Activated CD8-positive, alpha-beta memory T cell treated with anti-CD3 and anti-CD28 coated beads for 1 hour (primary cell): ENCODE measurements around the gene CCDC9B.

Source experiments
- DNase-seq, 2 donors: peaks; one replicate each; pipeline ENCODE4 v3.0.0-alpha.2; 2020; ENCODE audit warnings: low read depth in 1 of 2; ENCODE audit errors: extremely low read depth in 1 of 2

CCDC9B gene

GRCh38 chr15:40340740-40341400 is at the start of gene CCDC9B:
TSS of gene CCDC9B (minus strand) at chr15:40340939. CDS start at chr15:40340819, 120 bp downstream.
- DNase-seq, result no peak

DNA sequence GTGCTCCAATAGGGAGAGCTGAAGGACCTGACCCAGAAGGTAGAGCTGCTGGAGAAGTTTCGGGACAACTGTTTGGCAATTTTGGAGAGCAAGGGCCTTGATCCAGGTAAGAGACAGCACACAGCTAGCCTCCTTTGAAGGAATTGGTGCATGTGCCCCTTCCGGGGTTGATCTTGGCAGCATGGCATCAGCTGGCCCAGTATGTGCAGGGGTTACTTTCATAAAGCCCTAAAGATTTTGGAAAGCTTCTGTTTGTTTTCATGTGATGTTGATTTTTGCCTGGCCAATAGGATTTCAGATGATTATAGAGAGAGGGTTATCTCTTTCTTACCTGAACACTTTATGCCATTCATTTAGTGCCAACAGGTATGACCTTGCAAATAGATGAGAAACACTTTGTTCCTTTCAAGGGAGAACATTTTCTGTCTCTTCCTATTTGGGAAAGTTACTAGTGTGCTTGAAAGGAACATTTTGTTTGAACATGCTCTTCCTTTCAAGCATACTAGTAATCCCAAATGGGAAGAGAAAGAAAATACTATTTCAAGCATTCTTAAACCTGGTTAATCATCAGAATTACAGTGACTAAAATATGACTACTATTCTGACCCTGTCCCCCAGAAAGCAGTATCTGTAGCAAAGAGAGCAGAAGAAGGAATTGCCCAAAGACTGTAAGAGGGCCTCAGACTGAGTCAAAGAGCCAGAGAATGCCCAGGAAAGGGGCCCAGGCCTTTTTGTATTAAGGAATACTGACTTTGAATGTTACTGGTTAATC is 49.3 kb upstream of the CCDC9B start:
- no peak for DNase-seq

DNA sequence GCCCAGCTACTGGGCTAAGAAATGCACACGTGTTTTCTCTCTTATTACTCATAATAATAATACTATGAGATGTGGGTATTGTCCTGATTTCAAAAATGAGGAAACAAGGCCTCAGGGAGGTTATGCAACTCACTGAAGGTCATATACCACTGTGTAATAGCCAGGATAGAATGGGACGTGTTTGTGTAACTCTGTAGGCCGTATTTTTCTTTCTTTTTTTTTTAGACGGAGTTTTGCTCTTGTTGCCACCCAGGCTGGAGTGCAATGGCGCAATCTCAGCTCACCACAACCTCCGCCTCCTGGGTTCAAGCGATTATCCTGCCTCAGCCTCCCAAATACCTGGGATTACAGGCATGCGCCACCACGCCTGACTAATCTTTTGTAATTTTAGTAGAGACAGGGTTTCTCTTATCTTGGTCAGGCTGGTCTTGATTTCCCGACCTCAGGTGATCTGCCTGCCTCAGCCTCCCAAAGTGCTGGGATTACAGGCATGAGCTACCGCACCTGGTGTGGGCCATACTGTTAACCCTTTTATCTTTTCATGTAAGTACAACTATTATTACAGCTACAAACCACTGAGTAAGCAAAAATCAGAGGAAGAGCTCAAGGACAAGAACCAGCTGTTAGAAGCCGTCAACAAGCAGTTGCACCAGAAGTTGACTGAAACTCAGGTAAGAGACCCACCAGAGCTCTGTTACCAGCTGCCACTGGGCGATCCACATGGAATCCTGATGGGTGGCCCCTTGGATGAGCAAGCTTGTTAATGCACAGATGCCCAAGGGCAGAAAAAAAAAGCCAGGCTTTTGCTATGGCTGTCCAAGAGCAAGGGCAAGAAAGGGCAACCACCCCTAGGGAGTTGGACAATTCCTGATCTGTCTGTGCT is 48.4 kb upstream of the CCDC9B start:
- no peak for DNase-seq

- DNase-seq, result no peak
Measured at GRCh38 chr15:40386480-40386879, 45.7 kb upstream of the CCDC9B start.

GRCh38 chr15:40382580-40383456 is 42.1 kb upstream of the CCDC9B start, which contains the start of gene KNSTRN:
TSS of gene KNSTRN (plus strand) at chr15:40382721. CDS start at chr15:40382836, 115 bp downstream.
- peak; percentile 84 to 87 for DNase-seq

DNA sequence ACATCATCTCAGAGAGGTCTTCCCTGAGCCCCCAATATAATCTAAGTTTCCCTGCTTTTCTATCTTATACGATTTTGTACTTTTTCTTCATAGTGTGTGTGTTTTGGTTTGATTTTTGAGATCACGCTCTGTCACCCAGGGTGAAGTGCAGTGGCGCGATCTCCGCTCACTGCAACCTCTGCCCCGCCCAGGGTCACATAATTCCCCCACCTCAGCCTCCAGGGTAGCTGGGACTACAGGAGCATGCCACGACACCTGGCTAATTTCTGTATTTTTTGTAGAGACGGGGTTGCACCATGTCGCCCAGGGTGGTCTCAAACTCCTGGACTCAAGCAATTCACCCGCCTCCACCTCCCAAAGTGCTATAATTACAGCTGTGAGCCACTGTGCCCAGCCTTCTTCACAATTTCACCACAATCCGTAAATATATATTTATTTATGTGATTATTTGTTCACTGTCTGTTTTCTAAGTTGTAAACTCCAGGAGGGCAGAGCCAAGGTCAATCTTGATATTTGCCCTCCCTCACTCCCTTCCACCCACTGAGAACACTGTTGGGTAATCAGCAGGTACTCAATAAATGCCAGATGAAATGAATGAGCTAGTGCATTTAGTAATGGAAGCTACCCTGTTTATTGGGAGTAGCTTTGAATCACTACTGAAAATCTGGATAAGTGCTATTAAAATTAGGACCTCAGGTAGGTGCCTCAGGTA is 41.2 kb upstream of the CCDC9B start:
- DNase-seq, result no peak

DNA sequence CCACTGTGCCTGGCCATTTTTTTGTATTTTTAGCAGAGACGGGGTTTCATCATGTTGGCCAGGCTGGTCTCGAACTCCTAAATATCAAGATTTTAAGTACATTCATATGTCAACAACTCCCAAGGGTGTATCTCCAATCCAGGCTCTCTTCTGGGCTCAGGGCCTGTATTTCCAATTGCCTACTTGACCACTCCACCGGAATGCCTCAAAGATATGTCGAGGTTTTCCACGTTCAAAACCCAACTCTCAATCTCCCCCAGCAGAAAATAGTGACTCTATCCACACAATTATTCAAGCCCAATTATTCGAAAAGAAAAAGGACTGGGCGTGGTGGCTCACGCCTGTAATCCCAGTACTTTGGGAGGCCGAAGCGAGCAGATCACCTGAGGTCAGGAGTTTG is 39.9 kb upstream of the CCDC9B start:
- no peak for DNase-seq

GRCh38 chr15:40379853-40380252 is 39.1 kb upstream of the CCDC9B start:
- DNase-seq, result no peak

- DNase-seq, result no peak
Measured at GRCh38 chr15:40379374-40379773, 38.6 kb upstream of the CCDC9B start.

DNA sequence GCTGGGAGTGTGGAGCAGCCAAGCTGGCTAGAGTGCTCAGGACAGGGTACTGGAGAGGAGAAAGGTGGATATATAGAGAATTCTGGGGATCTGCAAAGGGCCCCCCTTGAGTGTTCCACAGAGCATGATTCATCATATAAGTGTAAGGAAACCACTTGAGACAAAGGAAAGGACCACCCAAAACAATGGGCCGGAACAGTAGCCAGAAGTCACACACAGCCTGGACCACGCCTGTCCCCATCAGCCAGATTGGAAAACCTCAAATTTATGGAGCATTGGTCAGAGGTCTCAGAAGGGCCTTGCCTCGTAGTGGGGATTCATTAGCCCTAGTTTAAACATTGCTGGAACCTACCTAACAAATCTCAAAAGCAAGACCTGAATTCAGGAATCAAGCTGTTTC is 36.9 kb upstream of the CCDC9B start:
- DNase-seq, result no peak

DNA sequence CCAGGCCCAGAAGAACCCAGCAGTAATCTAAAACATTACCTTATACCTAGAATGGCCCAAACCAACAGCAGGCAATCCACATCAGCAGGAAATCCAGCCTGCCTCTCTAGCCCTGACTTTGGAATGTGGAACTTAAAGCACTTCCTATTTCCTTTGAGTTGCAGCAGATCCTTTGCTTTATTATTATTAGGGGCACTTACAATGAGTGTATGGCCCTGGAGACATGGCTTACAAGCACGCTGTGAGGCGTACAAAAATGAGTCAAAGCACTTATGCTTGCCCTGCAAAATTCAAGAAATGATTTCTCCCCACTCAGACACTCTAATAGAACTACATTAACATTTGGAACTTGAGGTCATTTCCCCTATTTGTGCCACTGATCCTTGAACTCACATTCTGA is 32.2 kb upstream of the CCDC9B start:
- DNase-seq, result no peak

- DNase-seq, result no peak
Measured at GRCh38 chr15:40369971-40370370, 29.2 kb upstream of the CCDC9B start.

GRCh38 chr15:40369474-40369869 is 28.7 kb upstream of the CCDC9B start:
- no peak for DNase-seq

DNA sequence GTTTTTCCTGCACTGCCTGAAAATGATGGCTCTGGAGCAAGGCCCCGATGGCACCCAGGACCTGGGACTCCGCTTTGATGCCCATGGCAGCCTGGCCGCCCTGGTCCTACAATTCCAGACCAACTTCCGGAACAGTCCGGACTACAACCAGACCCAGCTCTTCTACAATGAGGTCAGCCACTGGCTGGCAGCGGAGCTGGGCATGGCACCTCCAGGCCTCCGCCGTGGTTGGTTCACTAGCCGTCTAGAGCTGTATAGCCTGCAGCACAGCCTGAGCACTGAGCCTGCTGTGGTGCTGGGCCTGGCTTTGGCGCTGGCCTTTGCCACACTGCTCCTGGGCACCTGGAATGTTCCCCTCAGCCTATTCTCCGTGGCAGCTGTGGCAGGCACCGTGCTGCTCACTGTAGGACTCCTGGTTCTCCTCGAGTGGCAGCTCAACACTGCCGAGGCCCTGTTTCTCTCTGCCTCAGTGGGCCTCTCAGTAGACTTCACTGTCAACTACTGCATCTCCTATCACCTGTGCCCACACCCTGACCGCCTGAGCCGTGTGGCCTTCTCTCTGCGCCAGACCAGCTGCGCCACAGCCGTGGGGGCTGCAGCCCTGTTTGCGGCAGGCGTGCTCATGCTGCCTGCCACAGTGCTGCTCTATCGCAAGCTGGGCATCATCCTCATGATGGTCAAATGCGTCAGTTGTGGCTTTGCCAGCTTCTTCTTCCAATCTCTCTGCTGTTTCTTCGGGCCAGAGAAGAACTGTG is 28.2 kb upstream of the CCDC9B start:
- DNase-seq, result no peak

DNA sequence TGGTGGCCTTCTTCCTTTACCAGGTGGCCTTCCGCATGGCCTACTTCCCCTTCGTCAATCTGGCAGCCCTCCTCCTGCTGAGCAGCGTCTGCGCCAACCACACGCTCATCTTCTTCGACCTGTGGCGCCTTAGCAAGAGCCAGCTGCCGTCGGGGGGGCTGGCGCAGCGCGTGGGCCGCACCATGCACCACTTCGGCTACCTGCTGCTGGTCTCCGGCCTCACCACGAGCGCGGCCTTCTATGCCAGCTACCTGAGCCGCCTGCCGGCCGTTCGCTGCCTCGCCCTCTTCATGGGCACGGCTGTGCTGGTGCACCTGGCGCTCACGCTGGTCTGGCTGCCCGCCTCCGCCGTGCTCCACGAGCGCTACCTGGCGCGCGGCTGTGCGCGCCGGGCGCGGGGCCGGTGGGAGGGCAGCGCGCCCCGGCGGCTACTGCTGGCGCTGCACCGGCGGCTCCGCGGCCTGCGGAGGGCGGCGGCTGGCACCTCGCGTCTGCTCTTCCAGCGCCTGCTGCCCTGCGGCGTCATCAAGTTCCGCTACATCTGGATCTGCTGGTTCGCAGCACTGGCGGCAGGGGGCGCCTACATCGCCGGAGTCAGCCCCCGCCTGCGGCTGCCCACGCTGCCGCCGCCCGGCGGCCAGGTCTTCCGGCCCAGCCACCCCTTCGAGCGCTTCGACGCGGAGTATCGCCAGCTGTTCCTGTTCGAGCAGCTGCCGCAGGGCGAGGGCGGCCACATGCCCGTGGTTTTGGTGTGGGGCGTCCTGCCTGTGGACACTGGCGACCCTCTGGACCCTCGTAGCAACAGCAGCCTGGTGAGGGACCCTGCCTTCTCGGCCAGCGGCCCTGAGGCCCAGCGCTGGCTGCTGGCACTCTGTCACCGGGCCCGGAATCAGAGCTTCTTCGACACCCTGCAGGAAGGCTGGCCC is 27.2 kb upstream of the CCDC9B start:
- DNase-seq, result peak; percentile 69 to 76

- DNase-seq, result no peak
Measured at GRCh38 chr15:40367371-40367685, 26.6 kb upstream of the CCDC9B start.

DNA sequence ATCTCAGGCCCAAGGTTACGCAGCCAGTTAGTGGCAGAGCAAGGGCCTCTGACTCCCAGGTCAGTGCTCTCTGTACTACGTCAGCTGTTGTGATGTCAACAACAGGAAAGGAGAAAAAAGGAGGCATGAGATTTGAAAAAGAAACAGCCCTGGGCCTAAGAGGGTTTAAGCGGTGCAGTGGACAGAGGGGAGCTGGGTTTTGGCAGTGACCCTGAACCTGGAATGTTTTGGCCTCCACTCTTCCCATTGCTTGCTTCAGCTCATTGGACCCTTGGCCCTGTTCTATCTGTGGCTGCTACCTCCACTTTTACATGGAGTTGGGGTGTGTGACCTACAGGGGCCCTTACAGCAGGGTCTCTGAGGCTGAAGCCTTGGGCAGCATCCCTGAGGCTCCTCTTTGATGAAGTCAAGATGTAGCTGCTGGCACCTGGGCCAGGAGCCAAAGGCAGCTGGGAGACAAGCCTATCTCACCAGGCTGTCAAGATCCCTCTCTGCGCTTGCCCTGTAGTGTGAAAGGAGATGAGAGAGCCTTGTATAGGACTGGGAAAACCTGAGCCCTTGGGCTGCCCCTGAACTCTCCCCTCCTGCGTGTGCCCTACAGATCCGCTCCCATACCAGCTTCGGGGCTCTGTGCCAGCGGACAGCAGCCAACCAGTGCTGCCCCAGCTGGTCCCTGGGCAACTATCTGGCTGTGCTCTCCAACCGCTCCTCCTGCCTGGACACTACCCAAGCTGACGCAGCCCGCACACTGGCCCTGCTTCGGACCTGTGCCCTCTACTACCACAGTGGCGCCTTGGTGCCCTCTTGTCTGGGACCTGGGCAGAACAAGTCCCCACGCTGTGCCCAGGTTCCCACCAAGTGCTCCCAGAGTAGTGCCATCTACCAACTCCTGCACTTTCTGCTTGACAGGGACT is 26.0 kb upstream of the CCDC9B start:
- no peak for DNase-seq
